Stimulated activated CD4-positive, alpha-beta T cell treated with anti-CD3 and anti-CD28 coated beads, Interleukin-12 subunit alpha, Interleukin-12 subunit beta, amount 100 ng/mL, for 24 hours (primary cell): ENCODE measurements around the gene CGB8.
"Not testable (repeated sequence)": the region's sequence is repeated elsewhere in the genome, so short reads cannot be mapped to it uniquely, and the experiment has no call there.

Experiments
- DNase-seq, 2 experiments: peaks; one replicate each; pipeline ENCODE4 v3.0.0-alpha.2; 2020; ENCODE audit warnings: low read depth in 2 of 2

Gene CGB8

GRCh38 chr19:49064768-49065611 is 16.1 kb upstream of the CGB8 start, which contains the start of gene NTF4:
NTF4 (minus strand) TSS chr19:49064818; CDS start chr19:49061997, 2,821 bp downstream.
- DNase-seq: no peak

- no peak for DNase-seq
These were observed 15.2 kb upstream of the CGB8 start for GRCh38 chr19:49064029-49064629.

GRCh38 chr19:49061445-49061844 is 12.5 kb upstream of the CGB8 start:
- DNase-seq: no peak

DNA sequence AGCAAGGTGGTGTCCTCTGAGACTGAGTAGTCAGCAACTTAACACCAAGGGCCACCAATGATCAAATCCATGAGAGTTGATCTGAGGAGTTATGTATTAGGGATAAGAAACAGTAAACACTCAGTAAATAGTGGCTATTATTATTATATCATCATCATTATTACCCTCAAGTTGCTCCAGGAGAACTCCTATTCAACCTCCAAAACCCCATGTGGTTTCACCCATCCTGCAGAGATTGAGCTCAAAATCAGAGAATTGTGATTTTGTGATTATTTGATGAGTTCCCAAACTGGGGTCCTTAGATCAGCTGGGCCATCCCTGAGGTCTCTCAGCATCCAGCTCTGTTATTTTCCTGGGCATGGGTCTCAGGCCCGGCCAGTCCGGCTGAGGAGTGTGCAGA is 12.1 kb upstream of the CGB8 start:
- no peak for DNase-seq

DNA sequence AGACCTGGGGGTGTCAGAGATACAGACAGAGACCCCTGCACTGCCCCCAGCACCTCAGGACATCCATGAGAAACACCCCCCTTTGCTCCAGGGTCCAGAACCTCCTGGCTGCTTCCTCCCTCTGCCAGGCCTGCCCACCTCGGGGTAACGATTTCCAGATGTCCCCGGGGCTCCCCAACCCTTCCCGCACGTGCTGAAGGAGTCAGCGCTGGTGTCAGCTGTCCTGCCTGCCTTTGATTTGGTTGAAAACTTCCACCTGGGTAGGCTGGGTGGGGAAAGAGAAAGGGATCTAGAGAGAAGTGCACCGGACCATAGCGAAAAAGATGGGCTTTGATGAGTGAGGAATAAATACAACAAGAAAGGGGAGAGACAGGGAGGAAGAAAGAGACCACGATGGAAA is 10.1 kb upstream of the CGB8 start:
- no peak for DNase-seq

GRCh38 chr19:49058562-49058961 is 9.7 kb upstream of the CGB8 start:
- DNase-seq: no peak

DNA sequence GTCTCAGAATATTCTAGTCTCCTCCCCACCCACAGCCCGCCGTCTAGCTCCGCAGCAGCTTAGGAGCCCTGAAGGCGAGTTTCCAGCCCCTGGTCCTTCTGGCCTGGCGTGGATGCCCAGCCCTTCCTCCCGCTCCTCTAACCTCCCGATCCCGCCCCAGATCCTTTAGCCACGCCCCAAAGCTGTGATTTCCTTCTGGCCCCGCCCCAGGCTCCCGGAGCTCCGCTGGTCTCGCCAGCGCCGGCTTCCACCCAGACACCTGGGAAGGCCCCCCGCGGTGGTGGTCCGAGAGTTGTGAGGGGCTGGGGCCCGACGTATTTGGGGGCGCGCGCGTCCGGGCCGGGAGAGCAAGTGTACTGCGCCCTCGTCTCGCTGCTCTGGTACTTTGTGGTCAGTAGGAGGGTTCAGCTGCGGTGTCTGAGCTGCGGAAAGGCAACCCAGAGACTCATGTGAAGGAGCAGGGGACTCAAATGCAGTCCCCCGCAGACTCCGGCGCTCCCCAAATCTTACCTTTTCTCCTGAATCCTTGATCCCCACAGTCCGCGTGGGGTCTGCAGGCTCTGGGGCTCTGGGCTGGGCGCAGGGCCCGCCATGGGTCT is 8.8 kb upstream of the CGB8 start, which contains the start of gene CGB7:
Gene CGB7, minus strand, starts transcription at position 114 of the 599 bp plus-strand sequence. CDS start 2,374 bp downstream, outside the sequence.
- peak; percentile 17 to 48 for DNase-seq

DNA sequence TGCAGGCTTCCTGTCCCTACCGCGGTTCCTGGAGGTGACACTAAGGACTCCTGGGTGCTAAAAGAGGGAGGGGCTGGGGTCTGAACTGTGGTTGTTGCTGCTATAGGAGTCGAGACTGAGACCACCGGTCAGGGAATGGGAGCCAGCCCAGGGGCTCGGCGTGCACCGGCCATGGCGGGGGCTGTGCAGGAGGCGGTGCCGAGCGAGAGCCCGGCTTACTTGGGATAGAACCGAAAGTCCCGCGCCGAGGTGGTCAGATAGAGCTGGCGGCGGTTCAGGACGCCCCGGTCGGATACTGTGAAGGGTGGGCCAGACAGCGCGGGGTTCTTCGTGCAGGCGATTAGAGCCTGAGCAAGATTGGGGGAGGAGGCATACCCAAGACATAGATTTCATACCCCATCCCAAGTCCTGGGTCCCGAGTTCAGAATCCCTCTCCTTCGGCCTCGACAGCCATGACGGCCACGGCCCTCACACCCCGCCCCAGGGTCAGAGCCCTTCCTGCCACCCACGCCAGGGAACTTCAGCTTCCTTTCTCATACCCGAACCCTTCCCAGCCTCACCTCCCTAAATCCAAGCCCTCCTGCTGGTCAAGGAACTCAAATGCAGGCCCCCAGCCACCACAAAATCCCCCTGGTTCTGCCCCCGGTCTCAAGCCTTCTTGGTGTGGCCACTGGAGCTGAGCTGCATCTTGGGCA is 8.1 kb upstream of the CGB8 start:
- DNase-seq: not testable (repeated sequence)

GRCh38 chr19:49056101-49056901 is 7.4 kb upstream of the CGB8 start:
- peak in 1 of 2 experiments; percentile 44 for DNase-seq

- not testable (repeated sequence) for DNase-seq
These were observed 1.6 kb upstream of the CGB8 start for GRCh38 chr19:49050376-49051033.

GRCh38 chr19:49049834-49050233 is 923 bp upstream of the CGB8 start:
- DNase-seq: not testable (repeated sequence)

- DNase-seq: not testable (repeated sequence)
These were observed 5.4 kb downstream of the CGB8 start, which contains the start of gene CGB5 for GRCh38 chr19:49043548-49043947. CGB5 (plus strand) TSS chr19:49043848; CDS start chr19:49044210, 362 bp downstream.

GRCh38 chr19:49042666-49043065 is 6.2 kb downstream of the CGB8 start:
- DNase-seq: not testable (repeated sequence)

DNA sequence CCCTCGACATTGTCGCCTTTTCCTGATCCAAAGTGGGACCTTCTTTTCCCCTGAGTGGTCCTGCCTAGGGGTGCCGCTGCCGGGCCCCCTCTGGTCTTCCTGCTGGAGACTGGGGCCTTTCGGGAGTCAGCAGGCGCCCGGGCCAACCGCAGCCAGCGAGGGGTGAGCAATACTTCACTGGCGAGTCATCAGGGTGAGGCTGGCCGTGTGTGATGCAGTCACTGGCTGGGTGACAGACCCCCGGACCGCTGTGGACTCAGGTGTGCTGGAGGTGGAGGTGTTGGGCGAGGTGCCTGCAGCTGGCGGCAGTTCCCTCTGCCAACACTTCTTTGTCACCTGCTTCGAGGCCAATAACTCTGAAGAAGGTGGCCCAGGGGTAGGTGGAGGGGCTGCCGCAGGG is 6.7 kb downstream of the CGB8 start:
- no peak for DNase-seq

- not testable (repeated sequence) for DNase-seq
These were observed 9.2 kb downstream of the CGB8 start for GRCh38 chr19:49039736-49040135.

DNA sequence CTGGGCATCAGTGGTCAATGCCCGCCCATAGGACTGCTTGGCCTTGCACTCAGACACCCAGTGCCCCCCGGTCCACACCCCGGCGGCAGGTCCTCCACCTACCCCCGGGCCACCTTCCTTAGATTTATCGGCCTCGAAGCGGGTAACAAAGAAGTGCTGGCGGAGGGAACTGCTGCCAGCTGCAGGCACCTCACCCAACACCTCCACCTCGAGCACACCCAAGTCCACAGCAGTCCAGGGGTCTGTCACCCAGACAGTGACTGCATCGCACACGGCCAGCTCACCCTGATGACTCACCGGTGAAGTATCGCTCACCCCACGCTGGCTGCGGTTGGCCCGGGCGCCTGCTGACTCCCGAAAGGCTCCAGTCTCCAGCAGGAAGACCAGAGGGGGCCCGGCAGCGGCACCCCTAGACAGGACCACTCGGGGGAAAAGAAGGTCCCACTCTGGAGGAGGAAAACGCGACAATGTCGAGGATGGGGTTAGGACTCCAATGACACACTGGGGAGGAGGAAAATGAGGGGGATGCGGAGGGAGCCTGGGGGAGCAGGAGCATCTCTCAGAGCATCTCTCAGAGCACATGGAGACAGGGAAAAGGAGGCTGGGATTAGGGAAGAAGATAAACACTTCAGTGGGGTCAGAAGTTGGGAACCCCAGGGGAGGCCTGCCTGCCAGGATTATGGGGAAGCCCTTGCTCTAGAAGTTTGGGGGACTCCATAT is 10.2 kb downstream of the CGB8 start:
- not testable (repeated sequence) for DNase-seq

DNA sequence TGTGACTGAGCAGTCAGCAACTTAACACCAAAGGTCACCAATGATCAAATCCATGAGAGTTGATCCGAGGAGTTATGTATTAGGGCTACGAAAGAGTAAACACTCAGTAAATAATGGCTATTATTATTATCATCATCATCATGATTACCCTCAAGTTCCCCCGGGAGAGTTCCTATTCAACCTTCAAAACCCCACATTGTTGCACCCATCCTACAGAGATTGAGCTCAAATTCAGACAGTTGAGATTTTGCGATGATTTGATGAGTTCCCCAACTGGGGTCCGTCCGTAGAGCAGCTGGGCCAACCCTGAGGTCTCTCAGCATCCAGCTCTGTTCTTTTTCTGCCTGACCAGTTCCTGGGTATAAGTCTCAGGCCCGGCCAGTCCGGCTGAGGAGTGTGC is 10.8 kb downstream of the CGB8 start:
- not testable (repeated sequence) for DNase-seq

DNA sequence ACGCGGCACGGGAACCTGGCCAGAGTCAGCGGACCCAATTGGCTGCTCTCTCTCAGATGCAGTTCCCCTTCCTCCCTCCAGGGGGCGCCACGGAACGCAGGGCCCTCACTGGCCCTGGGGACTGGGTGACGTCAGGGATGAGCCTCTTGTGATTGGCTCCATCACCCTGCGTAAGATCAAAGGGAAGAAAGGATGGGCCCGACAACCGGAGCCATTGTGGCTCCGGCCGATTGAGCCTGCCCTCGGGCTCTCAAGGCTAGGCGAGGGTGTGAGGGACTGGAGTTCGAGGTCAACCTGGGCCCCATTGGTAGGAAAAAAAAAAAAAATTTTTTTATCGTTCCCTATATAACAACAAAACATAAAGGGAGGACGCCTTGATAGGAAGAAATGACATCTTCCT is 12.1 kb downstream of the CGB8 start, which contains the start of gene CGB1:
Gene CGB1, minus strand, starts transcription at position 81 of the 400 bp plus-strand sequence. CDS start 184 bp downstream, outside the sequence.
- peak in 1 of 2 experiments; percentile 46 for DNase-seq

GRCh38 chr19:49031642-49032301 is 17.1 kb downstream of the CGB8 start, which contains the start of gene CGB2:
CGB2 (plus strand) TSS chr19:49031890; CDS start chr19:49032096, 206 bp downstream.
- DNase-seq: peak; percentile 44 to 71
